ENCODE measurements around the gene FASLG.

DNA sequence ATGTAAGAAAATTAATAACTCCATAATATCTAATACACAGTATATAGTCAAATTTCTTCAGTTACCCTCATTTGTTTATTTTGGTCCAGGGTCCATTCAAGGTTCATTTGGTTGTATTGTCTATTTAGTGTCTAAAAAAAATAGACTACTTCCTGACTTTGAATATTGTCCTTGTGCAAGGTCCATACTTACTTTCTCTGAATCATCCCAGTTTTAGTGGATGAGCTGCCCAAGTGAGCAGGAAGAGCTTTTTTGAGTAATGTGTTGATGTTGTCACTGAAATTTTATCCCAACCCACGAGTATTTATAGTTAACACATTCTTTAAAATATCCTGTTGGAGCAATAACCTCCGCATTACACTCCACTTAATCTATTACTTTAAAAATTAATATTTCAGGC is 45.6 kb upstream of the FASLG start:
- TF ChIP-seq, protein P1, sequence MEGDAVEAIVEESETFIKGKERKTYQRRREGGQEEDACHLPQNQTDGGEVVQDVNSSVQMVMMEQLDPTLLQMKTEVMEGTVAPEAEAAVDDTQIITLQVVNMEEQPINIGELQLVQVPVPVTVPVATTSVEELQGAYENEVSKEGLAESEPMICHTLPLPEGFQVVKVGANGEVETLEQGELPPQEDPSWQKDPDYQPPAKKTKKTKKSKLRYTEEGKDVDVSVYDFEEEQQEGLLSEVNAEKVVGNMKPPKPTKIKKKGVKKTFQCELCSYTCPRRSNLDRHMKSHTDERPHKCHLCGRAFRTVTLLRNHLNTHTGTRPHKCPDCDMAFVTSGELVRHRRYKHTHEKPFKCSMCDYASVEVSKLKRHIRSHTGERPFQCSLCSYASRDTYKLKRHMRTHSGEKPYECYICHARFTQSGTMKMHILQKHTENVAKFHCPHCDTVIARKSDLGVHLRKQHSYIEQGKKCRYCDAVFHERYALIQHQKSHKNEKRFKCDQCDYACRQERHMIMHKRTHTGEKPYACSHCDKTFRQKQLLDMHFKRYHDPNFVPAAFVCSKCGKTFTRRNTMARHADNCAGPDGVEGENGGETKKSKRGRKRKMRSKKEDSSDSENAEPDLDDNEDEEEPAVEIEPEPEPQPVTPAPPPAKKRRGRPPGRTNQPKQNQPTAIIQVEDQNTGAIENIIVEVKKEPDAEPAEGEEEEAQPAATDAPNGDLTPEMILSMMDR (IDR thresholded peaks at IDR 0.05), result no peak
- TF ChIP-seq POLR2AphosphoS5 (IDR thresholded peaks at IDR 0.05; ENCODE audit: low read depth, low read length), result no peak
- no peak for TF ChIP-seq REST (IDR thresholded peaks at IDR 0.05; ENCODE audit: insufficient read depth in 1 of 2, low read depth in 2 of 2, low read length in 1 of 2)
